ENCODE results near the gene BBLN.

GRCh38 chr9:128145951-128146351 lies 14.1 kb upstream of the BBLN start:
- TF ChIP-seq CTCF (IDR thresholded peaks at IDR 0.05) (no peak), EZH2 (IDR thresholded peaks at IDR 0.05; ENCODE audit: borderline replicate concordance, insufficient read depth, low read depth, low read length, poor library complexity, severe bottlenecking) (no peak)

Data from B cell (primary cell).